SIG-M5 (cell line): ENCODE data around the gene DCAKD.
A peak's percentile ranks its signal among the peaks of the same experiment; 100 is the strongest.

ENCODE experiments used
- DNase-seq: peaks from one replicate; lab custom pipeline; 2025; lab: John Stamatoyannopoulos, UW

Gene DCAKD, protein sequence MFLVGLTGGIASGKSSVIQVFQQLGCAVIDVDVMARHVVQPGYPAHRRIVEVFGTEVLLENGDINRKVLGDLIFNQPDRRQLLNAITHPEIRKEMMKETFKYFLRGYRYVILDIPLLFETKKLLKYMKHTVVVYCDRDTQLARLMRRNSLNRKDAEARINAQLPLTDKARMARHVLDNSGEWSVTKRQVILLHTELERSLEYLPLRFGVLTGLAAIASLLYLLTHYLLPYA

DNA sequence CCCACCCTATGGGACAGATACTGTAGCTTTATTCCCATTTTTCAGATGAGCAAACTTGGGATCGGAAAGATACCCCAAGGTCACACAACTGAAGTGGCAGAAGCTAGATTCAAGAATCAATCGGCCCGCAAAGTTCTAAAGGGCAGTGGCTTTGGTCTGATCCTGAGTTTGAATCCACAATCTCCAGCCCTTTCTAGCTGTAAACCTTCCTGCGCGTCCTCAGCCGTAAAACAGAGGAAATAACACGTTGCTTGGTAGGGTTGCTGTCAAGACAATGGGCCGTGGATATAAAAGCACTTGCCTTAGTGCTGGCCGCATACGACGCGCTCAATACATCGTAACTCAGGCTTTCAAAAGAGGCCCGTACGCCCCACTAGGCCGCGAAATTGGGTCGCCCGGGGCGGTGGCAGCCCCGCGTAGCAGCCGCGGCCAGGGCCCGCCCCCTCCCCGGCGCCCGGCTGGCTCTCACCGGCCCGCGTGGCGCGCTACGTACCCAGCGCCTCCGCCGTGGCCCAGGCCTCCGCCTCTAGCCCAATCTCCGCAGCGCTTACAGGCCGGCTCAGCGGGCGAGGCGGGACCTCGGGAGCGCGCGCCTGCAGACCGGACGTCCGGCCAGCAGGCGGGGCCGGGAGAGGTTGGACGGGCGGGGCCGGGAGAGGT is at the start of gene DCAKD:
Gene DCAKD (minus strand): TSS at position 573 of the 660 bp plus-strand sequence. CDS start 16,747 bp downstream, outside the sequence.
- peak; percentile 80 for DNase-seq

DNA sequence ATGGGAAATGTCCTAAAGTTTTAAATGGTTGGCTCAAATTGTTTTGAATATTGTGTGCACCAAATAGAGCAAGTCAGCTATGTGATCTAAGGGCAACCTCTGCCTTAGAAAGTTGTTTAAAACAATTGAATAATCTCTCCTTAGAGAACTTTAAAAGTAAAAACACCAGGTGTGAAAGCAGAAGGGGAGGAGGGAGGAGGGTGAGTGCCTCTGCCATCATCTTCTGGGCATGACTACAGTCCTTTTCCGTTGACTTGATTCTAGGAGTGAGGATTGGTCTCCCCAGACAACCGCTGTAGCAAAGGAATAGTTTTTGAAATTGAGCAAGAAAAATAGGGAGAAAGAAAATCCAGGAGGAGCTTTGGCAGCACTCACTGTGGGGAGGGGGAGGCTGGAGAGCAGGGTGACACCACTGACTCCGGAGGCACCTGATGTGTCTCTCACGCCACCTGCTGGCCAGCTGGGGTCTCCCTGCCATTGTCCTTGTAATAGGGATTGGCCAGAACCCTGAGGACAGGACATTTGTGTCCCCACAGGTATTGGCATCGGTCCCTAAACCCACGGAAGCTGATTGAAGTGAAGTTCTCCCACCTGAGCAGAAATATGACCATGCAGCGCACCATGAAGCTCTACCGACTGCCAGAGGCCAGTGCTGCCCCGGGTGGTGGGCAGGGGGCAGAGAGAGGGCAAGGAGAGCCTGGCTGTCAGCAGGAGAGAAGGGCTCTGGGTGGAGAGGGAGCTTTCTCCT is 47.6 kb upstream of the DCAKD start:
- DNase-seq: no peak

DNA sequence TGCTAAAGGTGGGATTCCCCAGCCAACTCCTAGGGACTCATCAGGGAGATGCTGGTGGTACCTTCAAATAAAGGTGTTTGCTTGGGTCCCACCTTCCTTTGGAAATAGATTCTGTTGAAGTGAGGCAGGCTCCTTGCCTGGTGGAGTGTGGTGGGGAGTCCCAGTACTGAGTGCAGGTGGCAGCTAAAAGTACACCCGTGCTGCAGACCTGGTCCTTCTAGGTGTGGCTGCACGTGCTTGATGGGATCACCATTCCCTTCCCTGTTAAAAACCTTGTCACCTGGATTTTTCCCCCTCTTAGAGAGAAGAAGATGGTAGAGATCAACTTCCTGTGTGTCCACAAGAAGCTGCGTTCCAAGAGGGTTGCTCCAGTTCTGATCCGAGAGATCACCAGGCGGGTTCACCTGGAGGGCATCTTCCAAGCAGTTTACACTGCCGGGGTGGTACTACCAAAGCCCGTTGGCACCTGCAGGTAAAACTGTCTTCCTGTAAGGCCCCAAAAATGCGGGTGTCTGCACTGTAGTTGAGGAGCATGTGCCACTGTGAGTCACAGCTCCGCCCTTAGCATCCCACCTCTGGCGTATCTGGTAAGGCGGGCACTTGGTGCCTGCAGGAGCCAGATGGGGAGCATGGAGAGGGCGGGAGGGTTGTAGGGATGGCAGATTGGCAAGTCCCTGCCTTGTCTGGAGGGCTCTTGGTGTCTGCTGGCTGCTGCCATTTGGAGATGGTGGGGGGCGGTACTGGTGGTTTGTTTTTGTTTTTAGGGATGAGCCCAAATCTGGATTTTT is 46.8 kb upstream of the DCAKD start:
- no peak for DNase-seq

DNA sequence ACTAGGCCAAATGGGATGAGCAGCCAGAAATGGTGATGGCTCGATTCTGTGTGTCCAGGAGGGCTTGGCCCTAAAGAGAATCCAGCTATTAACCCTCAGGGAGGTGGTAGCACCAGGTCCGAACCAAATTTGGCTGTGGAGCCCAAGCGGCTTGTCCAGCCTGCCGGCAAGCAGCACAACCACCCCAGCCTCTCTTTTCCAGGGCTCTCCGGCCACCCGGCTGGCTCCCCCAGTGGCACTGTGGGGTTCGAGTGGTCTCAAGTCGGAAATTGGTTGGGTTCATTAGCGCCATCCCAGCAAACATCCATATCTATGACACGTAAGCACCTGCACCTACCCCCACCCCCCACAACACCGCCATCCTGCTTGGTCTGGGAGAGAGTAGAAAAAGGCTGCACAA is 45.5 kb upstream of the DCAKD start:
- no peak for DNase-seq

DNA sequence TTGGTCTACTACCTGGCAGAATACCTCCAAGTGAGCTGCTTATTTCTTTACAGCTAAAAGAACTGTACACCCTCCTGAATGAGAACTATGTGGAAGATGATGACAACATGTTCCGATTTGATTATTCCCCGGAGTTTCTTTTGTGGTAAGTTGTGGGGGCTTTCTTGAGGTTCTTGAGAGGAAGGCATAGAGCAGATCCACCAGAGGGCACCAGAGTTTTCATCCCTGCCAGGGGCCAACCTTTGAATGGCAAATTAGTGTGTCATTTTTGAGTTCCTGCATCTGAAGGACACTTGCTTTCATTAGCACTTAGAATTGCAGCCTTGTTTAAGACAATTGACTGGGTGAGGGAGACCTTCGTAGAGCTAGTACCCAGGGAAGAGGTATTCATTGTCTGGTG is 44.7 kb upstream of the DCAKD start:
- DNase-seq: no peak

DNA sequence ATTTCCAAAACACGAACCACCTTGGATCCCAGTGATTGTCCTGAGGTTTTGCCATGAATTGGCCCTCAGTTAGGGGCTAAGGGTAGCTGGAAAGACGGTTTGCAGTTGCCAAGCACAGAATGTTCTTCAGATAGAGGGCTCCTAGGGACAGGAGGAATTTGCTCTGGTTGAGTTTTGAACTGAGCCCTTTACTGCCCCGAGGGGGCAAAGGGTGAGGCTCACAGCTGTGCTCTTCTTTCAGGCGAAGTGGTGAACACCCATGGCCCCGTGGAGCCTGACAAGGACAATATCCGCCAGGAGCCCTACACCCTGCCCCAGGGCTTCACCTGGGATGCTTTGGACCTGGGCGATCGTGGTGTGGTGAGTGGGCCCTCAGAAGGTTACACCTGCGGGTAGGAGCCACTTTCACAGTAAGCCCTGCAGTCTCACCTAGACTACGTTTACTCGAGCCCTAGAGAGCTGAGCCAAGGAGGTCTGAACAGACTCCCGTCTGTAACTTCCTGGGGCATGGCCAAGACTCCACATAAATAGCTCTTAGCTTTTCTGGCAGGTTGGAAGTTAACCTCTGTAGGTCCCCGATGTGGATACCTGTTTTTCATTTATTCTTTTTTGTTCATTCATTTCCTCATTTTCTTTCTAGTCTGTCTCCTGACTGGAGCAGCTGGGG is 42.1 kb upstream of the DCAKD start:
- DNase-seq: no peak

DNA sequence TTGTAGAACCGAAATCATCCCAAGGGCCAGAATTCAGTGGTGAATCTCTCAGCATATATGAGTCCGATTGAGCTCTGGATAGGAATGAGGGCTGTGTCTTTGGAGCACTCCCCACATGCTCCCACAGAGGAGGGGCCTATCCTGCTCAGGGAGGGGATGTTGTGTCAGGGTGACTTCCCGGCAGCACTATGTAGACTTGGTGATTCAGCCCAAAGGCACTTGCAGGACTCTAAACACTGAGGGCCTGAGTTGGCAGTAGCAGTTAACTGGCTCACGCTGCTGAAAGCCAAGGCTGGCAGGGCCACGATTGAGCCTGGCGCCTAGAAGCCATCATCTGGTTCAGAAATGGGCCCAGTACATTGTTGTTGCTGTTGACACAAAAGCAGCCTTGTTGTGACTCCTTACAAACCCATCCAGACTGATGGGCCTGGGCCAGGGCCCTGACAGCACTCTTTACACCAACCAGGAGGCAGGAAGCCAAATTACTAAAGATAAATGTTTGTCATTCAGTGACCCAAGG is 41.5 kb upstream of the DCAKD start:
- no peak for DNase-seq

DNA sequence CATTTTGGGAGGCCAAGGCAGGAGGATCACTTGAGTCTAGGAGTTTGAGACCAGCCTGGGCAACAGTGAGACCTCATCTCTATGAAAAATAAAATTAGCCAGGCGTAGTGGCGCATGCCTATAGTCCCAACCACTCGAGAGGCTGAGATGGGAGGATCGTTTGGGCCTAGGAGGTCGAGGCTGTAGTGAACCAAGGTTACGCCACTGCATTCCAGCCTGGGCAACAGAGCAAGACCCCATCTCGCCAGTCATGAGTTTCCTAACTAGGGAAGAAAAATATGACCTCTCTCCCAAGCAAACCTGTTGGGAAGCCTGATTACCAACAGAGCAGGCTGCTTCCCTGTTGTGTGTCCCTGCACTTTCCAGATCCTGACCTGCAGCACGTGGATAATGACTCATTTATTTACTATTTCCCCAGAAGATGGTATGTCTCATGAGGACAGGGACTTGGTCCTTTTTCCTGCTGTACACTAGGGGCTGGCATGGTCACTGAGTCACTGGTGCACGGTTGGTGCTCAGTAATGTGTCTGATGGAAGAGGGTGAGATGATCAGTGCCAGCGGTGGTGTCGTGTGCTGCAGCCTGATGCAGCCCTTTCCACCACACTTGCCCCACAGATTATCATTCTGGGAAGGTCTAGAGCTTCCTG is 40.5 kb upstream of the DCAKD start:
- DNase-seq: no peak

DNA sequence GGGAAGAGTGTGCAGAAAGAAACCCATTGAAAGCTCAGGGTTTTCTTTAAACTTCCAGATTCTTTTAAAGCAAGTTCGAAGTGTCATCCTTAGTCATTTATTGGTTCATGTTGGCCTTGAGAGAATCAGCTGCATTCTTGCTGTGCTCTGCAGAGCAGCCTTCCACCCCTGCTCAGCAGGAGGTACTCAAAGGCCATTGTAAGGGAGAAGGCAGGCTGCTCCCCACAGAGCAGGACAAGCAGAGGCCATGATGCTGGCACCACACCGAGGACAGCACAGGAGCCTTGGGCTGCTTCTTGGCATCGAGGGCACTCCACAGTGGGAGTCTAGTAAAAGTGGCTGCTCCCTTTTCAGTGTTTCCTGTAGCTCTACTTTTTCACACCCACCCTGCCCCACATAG is 39.3 kb upstream of the DCAKD start:
- DNase-seq: no peak

DNA sequence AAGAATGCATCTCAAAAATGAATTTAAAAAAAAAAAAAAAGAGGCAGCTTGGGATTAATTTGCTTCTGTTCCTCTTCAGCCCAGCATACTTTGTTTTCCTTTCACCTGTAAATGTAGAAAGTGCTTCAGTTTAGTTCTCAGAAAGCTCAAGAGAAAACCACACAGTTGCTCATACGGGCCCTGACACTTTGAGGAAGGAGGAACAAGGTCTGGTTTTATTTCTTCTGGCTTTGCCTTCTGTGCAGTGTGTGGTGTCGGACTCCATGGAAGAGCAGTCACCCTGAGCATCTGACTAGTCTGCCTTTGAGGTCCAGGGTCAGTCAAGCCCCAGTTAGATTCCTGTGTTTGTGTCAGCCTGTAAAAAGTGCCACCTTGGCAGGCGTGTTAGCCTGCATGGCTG is 37.3 kb upstream of the DCAKD start:
- DNase-seq: no peak

DNA sequence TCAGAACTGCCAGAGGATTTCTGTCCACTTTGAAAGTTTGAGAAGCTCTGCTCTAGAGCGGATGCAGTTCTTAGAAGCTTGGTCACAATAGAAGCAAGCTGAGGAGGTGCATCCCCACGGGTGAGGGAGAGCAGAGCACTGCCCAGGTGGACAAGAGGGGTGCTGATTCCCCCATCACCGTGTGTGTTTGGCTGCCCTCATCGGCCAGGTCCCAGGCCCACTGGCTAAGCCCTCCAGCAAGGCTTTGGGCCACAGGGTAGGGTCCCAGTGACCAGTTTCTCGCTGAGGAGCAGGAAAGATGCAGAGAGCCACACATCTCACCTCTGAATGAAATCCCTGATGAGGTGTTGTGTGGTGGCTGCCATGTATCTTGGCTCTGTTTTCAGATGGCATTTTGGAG is 36.5 kb upstream of the DCAKD start:
- no peak for DNase-seq

DNA sequence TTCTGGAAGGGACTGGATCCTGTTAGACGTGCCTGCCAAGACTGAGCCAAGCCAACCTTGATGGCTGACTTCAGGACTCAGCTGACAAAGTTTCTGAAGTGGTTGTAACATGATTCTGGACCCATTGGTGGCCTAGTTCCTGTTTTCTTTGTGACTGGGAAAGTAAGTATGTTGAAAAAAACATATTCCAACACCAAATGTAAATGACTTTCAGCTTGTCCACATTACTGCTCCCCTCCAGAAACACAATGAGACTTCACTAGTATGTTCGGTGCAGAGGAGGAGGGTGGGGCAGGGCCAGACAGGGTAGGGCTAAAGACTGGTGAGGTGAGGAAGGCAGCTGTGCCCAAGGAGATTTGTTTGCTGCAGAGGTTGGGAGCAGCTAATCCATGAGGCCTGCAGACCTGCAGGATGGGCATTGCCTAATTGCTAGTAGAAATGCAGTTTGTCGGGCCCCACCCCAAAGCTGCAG is 36.1 kb upstream of the DCAKD start:
- no peak for DNase-seq

DNA sequence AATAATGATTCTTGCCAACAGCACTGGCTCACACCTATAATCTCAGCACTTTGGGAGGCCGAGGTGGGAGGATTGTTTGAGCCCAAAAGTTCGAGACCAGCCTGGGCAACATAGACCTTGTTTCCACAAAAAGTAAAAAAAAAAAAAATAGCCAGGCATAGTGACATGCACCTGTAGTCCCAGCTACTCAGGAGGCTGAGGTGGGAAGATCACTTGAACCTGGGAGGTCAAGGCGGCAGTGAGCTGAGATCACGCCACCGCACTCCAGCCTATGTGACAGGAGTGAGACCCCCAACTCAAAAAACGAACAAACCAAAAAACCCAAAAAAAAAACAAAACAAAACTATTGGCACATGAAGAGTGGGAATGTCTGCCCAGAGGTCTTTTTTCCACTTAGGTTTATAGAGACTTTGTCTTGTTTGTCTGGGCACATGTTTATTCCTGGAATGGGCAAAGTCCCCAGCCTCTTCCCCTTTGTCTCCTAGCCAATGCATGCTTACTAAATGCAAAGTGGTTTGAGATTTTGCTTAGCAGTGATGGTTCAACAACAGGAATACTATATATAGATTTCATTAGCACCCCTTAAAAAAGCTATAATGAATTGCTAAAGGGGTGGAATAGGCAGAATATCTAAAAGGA is 35.6 kb upstream of the DCAKD start:
- DNase-seq: no peak

DNA sequence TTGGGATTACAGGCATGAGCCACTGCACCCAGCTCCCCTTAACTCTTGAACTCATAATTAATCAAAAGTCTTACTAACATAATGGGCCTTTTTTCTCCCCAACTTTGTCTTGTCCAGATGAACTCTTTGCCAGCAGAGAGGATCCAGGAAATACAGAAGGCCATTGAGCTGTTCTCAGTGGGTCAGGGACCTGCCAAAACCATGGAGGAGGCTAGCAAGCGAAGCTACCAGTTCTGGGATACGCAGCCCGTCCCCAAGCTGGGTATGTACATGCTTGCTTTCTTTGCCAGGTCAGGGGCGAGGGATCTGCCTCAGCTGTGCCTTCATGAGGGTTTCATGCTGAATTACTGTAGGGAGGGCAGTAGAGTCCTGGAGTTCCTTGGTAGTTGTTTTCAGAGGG is 35.0 kb upstream of the DCAKD start:
- no peak for DNase-seq

DNA sequence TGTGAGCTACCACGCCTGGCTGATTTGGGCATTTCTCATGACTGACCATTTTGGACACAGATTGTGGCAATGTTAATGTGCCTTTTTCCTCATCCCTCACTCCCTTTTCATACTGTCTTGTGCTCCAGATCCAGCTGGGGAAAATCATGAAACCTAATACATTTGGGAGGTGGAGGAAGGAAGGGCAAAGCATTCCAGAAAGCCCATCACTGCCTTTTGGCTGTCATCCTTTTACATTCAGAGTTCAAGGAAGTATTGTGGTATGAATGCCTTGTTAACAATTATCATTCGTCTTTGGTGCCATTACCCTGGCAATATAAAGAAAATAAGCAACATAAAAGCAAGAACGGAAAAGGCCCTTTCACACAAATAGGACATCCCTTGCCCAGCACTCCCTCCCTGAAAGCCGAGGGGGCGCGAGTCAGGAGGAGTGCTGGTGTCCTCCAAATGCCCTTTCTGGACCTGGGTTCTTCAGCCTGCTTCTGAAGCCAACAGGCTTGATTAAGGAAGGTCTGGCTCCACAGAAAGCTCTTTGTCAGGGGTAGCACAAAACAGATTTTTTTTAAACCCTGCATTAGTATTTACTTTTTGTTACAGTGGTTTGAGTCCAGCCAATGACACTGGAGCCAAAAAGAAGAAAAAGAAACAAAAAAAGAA is 29.7 kb upstream of the DCAKD start:
- DNase-seq: no peak

DNA sequence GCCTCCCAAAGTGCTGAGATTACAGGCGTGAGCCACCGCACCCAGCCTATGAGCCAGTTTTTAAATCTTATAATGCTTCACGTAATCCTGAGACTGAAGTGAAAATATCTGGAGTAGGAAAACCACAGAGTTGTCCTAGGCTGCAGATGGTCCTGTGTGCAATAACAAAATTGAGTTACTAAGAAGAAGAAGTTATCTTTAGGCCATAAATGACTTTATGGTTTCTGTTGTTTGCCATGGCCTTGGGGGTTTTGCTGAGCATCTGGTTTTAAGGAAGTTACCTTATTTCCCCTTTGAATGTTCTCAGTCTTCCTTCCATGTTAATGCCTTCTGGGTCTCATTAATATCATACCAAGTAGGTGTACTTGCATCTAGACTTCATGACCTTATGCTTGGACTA is 26.2 kb upstream of the DCAKD start:
- DNase-seq: peak; percentile 87

DNA sequence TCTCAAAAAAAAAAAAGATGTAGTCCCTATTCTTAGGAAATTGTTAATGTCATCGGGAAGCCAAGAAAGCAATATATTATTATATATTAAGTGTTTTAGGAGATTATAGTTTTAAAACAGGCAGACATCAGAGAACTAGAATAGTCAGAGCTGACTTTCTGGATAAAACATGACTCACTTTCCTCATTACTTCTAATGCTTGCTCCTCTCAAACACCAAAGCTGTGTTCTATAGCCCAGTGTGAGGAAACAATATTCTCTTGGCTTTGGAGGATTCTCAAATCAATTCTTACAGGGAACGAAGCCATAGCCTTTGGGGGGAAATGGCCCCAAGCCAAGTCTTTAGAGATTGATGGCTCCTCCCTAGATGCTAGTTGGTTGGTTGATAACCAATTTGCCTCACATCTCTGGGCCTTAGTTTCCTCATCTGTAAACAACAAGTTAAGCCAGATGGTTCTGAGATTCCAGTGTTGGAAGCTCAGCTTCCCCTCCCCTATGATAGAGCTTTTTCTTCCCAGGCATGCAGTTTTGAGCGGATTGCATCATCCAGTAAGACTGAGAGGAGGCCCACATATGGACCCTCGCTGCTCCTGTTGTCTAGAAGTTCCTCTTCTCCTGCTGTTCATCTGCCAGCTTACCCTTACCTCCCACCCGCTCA is 22.1 kb upstream of the DCAKD start:
- DNase-seq: peak; percentile 57

DNA sequence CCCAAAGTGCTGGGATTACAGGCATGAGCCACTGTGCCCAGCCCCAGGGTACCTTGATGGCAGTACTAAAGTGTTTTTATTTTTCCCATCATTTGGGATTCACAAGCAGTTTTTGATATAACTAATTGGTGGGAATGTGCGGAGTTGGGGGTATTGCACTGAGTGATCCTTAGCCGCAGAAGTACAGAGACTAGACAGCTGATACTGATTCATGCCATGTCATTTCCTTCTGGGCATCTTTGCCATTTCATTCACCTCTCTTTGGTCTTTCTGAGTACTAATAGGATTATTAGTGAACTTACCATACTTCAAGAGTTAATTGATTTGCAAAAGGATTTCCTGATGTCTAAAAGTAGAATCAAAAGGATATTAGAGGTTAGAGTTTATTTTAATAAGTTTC is 19.4 kb upstream of the DCAKD start:
- no peak for DNase-seq

DNA sequence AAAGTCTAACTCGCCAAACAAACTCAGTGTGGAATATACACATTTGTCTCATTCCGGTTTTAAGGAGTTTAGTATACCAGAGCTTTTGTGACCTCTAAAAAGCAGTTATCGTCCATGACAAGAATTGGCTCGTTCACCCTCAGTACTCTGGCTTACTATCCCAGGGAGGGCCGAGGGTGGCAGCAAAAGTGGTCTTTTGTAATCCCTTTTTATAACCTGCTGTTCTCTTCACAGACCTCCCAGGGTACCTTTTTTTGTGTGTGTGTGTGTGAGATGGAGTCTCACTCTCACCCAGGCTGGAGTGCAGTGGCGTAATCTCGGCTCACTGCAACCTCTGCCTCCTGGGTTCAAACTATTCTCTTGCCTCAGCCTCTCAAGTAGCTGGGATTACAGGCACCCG is 18.6 kb upstream of the DCAKD start:
- no peak for DNase-seq

DNA sequence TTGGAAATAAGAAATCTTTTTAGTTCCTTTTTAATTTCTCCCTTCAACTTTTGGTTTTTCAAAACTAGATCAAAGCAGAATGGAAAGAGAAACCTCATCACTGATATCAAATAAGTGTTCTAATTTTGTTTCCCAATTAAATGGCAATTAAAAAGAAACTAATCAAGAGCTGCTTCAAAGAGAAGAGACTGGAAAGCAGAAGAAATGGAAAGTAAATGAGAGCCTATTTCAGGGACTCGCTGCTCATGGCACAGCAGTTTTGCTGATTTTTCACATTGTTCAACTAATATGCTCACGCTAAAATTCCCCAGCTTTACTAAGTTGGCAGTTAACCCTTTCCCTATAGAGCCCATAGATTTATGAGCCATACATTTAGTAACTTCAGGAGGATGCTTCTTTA is 16.2 kb upstream of the DCAKD start:
- no peak for DNase-seq
